Endothelial cell of umbilical vein (primary cell): ENCODE results near the gene ACSL6. TPM values are rescaled to one million over a fixed set of nuclear protein-coding genes. Genes with fewer than 3 reads are reported as not detected.

Source experiments
- BruUV-seq: library from RNA; stranded (reverse); fragments of 400-500 nt; replicated peaks from 2 replicates; lab custom pipeline; 2021; lab: Mats Ljungman, UMichigan
- CTCF ChIA-PET: fragments of 300-600, 350-600 bp; sonication (Branson Sonifier 250); formaldehyde crosslinking; loops from one replicate; lab custom pipeline; 2021; ENCODE audit warnings: antibody characterized with exemption, inconsistent platforms; lab: Charles Lee
- POLR2A ChIA-PET: fragments of 300-600, 350-600 bp; sonication (Branson Sonifier 250); formaldehyde crosslinking; loops from one replicate; lab custom pipeline; 2021; ENCODE audit warnings: antibody characterized with exemption, inconsistent platforms; lab: Charles Lee
- DNase-seq: peaks from one replicate; pipeline ENCODE4 v3.0.0-alpha.2; 2011; ENCODE audit warnings: low read depth, low spot score
- FAIRE-seq: peaks from 2 replicates; lab custom pipeline; 2011; peaks lifted over from hg19 to GRCh38; lab: Jason Lieb, UNC
- H2AFZ ChIP-seq: 2 replicates; pipeline ENCODE4 v1.6.0; 2012; ENCODE audit warnings: low read depth, low read length, control low read depth, inconsistent platforms
- H3K27ac ChIP-seq: 2 replicates; pipeline ENCODE4 v1.5.1; 2011; ENCODE audit warnings: low read depth, mild to moderate bottlenecking, control low read depth, low read length, moderate library complexity; ENCODE audit not compliant: insufficient read depth
- H3K27me3 ChIP-seq, 2 experiments: 2 replicates each; pipeline versions ENCODE4 v1.6.0 to v1.6.1; 2011; ENCODE audit warnings: low read length in 2 of 2, mixed read lengths in 1 of 2; ENCODE audit not compliant: control insufficient read depth in 2 of 2, insufficient read depth in 2 of 2
- H3K36me3 ChIP-seq, 2 experiments: 2 replicates in 1 of 2; 3 replicates in 1 of 2; pipeline ENCODE4 v1.5.1; 2011; ENCODE audit warnings: low read length in 2 of 2, mild to moderate bottlenecking in 1 of 2, moderate library complexity in 1 of 2; ENCODE audit not compliant: control insufficient read depth in 2 of 2, insufficient read depth in 2 of 2; ENCODE audit errors: extremely low read depth in 1 of 2
- H3K4me1 ChIP-seq: 3 replicates; pipeline ENCODE4 v1.5.1; 2011; ENCODE audit warnings: mild to moderate bottlenecking, low read length; ENCODE audit not compliant: control insufficient read depth, insufficient read depth; ENCODE audit errors: extremely low read depth
- H3K4me2 ChIP-seq: 2 replicates; pipeline ENCODE4 v1.6.1; 2011; ENCODE audit warnings: low read length, control low read depth, mixed read lengths; ENCODE audit not compliant: insufficient read depth
- H3K4me3 ChIP-seq, 3 experiments: fragments of 200-600 bp in 1 of 3; sonication (generic), shearing (Covaris generic) in 1 of 3; replicated peaks in 1 of 3; 2 replicates each; pipeline ENCODE4 v1.5.1; 2011 to 2016; ENCODE audit warnings: control low read depth in 3 of 3, low read length in 3 of 3, mild to moderate bottlenecking in 2 of 3, inconsistent platforms in 1 of 3, low read depth in 1 of 3, moderate library complexity in 1 of 3; ENCODE audit not compliant: insufficient read depth in 1 of 3
- H3K79me2 ChIP-seq: 2 replicates; pipeline ENCODE4 v1.6.0; 2012; ENCODE audit warnings: low read length, inconsistent platforms; ENCODE audit not compliant: control insufficient read depth, insufficient read depth
- H3K9ac ChIP-seq: replicated peaks from 2 replicates; pipeline ENCODE3; 2011; ENCODE audit warnings: low read length, control low read depth; ENCODE audit not compliant: insufficient read depth; ENCODE audit errors: extremely low read depth
- H3K9me1 ChIP-seq: replicated peaks from 3 replicates; pipeline ENCODE4 v1.6.0; 2011; ENCODE audit warnings: mild to moderate bottlenecking, low read length; ENCODE audit not compliant: control insufficient read depth, insufficient read depth; ENCODE audit errors: extremely low read depth
- H3K9me3 ChIP-seq: replicated peaks from 2 replicates; pipeline ENCODE4 v1.5.1; 2012; ENCODE audit warnings: low read length, inconsistent platforms; ENCODE audit not compliant: control insufficient read depth, insufficient read depth
- H4K20me1 ChIP-seq: replicated peaks from 2 replicates; pipeline ENCODE3; 2011; ENCODE audit warnings: mild to moderate bottlenecking, low read length; ENCODE audit not compliant: control insufficient read depth, insufficient read depth; ENCODE audit errors: extremely low read depth
- EZH2 ChIP-seq: IDR thresholded peaks from 2 replicates; pipeline ENCODE4 v1.6.1; 2012; ENCODE audit warnings: borderline replicate concordance, low read depth, mild to moderate bottlenecking, moderate library complexity, low read length, inconsistent platforms; ENCODE audit not compliant: severe bottlenecking
- FOS ChIP-seq: IDR thresholded peaks from 2 replicates; pipeline ENCODE4 v1.6.1; 2011; ENCODE audit warnings: mild to moderate bottlenecking, low read length, moderate library complexity, borderline replicate concordance; ENCODE audit not compliant: insufficient read depth
- GATA2 ChIP-seq: IDR thresholded peaks from 2 replicates; pipeline ENCODE4 v1.7.0; 2011; ENCODE audit warnings: low read depth, mild to moderate bottlenecking, moderate library complexity, mixed read lengths, low read length; ENCODE audit not compliant: insufficient read length, insufficient read depth
- JUN ChIP-seq: IDR thresholded peaks from 2 replicates; pipeline ENCODE4 v1.6.1; 2011; ENCODE audit warnings: borderline replicate concordance, low read depth; ENCODE audit not compliant: insufficient read length, insufficient read depth
- POLR2A ChIP-seq: IDR thresholded peaks from 2 replicates; pipeline ENCODE4 v1.6.1; 2012; ENCODE audit warnings: low read depth, mild to moderate bottlenecking, control low read depth, low read length
- dilution Hi-C: fragments of 300-500 bp; cut with MboI; formaldehyde crosslinking; loops from one replicate; pipeline ENCODE4 v1.15.0; 2019; ENCODE audit warnings: low sequenced_read_pairs; ENCODE audit not compliant: extremely low pct_ligation_motif_present
- intact Hi-C: fragments of 100-400 bp; cut with micrococcal nuclease; formaldehyde crosslinking; loops from one replicate; pipeline ENCODE4 v1.10.0; 2022
- polyA plus RNA-seq, 4 experiments: library from polyadenylated mRNA; depleted of rRNA in 3 of 4; stranded (reverse) in 3 of 4; unstranded in 1 of 4; fragments of >200 nt; gene quantifications; 2 replicates each; pipeline versions ENCODE4 v1.2.1 to v1.2.3, GENCODE V29; 2011 to 2012; ENCODE audit warnings: missing spikeins in 1 of 4
- total RNA-seq: library from RNA; stranded (reverse); gene quantifications from 2 replicates; pipeline ENCODE4 v1.2.3, GENCODE V29; 2021
- TF ChIP-seq, protein P1 (sequence below), 2 donors: IDR thresholded peaks; 1 replicate in 1 of 2; 2 replicates in 1 of 2; pipeline ENCODE4 v1.5.1; 2011; ENCODE audit warnings: low read length in 2 of 2, mild to moderate bottlenecking in 2 of 2, moderate library complexity in 2 of 2, control low read depth in 1 of 2, inconsistent platforms in 1 of 2, low read depth in 1 of 2; ENCODE audit not compliant: insufficient read depth in 1 of 2; ENCODE audit errors: extremely low read depth in 1 of 2
- TF ChIP-seq, protein P2 (sequence below): IDR thresholded peaks from 2 replicates; pipeline ENCODE4 v1.6.1; 2011; ENCODE audit not compliant: insufficient read depth, insufficient read length

ACSL6 gene
- total and polyA plus RNA-seq, 2 donors (not counting 3 experiments of a cell fraction or from before 2014, with no cell fraction given), result not detected

GRCh38 chr5:132044207-132044606 is 32.7 kb upstream of the ACSL6 start:
- Histone ChIP-seq H3K27ac (no peak overlapping the region), H3K4me3 (no peak overlapping the region), H3K79me2 (no peaks in the 10 kb centered on the region), H2AFZ (no peak overlapping the region), H3K27me3 (peaks cover 2% of the 10 kb centered on the region in 2 experiments), H3K36me3 (no peaks in the 10 kb centered on the region), H3K9ac (no peak overlapping the region), H3K9me1 (no peaks in the 10 kb centered on the region), H3K9me3 (no peaks in the 10 kb centered on the region), H3K4me1 (no peaks in the 10 kb centered on the region), H3K4me2 (no peak overlapping the region), H4K20me1 (no peaks in the 10 kb centered on the region)
- no peak for DNase-seq
- intact Hi-C loops (no loop called here), dilution Hi-C loops (no loop called here)
- no peak for TF ChIP-seq POLR2A
- TF ChIP-seq, protein P1, sequence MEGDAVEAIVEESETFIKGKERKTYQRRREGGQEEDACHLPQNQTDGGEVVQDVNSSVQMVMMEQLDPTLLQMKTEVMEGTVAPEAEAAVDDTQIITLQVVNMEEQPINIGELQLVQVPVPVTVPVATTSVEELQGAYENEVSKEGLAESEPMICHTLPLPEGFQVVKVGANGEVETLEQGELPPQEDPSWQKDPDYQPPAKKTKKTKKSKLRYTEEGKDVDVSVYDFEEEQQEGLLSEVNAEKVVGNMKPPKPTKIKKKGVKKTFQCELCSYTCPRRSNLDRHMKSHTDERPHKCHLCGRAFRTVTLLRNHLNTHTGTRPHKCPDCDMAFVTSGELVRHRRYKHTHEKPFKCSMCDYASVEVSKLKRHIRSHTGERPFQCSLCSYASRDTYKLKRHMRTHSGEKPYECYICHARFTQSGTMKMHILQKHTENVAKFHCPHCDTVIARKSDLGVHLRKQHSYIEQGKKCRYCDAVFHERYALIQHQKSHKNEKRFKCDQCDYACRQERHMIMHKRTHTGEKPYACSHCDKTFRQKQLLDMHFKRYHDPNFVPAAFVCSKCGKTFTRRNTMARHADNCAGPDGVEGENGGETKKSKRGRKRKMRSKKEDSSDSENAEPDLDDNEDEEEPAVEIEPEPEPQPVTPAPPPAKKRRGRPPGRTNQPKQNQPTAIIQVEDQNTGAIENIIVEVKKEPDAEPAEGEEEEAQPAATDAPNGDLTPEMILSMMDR (IDR thresholded peaks at IDR 0.05; ENCODE audit: extremely low read depth in 1 of 2, insufficient read depth in 1 of 2, low read depth in 1 of 2, low read length in 2 of 2), result no peak
- TF ChIP-seq JUN, result no peak
- no peak for TF ChIP-seq FOS
- no peak for TF ChIP-seq EZH2
- TF ChIP-seq, protein P2, sequence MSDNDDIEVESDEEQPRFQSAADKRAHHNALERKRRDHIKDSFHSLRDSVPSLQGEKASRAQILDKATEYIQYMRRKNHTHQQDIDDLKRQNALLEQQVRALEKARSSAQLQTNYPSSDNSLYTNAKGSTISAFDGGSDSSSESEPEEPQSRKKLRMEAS, result no peak
- no peak for TF ChIP-seq GATA2
- POLR2A ChIA-PET, result no interaction called here
- no peak for FAIRE-seq
- CTCF ChIA-PET, result no interaction called here
- no TSS peak for BruUV-seq
